NCI-H2171 treated with DMSO at 0.1 percent for 48 hours (cell line): ENCODE data around the gene PCNX1.
"Not testable (repeated sequence)": the region's sequence is repeated elsewhere in the genome, so short reads cannot be mapped to it uniquely, and the experiment has no call there.

Source experiments
- DNase-seq: peaks from one replicate; lab custom pipeline; 2025; lab: John Stamatoyannopoulos, UW

PCNX1 gene

DNA sequence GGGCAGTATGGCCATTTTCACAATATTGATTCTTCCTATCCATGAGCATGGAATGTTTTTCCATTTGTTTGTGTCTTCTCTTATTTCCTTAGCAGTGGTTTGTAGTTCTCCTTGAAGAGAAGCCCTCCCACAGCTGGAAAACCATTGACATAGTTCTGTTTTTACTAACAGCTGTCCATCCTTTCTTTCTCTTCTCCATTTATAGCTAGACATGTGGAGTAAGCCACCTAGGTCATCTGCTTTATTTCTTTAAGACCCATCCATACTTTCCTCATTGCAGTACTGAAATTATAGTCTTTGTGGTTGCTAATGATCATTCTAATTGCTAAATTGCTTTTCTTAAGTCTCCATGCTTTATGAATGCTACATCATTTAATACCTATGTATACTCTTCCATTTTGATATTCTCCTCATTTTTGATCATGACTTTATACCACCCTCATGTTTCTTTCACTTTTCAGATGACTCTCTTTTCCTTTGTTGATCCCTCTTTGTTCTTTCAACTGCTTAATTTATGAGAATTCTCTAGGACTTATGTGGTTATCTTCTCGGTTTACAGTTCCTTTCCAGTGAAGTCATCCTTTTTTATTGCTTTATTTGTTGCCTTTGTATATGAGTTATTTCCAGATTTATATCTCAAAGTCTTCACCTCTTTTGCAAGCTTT, 114.2 kb downstream of the PCNX1 start:
- DNase-seq: no peak

DNA sequence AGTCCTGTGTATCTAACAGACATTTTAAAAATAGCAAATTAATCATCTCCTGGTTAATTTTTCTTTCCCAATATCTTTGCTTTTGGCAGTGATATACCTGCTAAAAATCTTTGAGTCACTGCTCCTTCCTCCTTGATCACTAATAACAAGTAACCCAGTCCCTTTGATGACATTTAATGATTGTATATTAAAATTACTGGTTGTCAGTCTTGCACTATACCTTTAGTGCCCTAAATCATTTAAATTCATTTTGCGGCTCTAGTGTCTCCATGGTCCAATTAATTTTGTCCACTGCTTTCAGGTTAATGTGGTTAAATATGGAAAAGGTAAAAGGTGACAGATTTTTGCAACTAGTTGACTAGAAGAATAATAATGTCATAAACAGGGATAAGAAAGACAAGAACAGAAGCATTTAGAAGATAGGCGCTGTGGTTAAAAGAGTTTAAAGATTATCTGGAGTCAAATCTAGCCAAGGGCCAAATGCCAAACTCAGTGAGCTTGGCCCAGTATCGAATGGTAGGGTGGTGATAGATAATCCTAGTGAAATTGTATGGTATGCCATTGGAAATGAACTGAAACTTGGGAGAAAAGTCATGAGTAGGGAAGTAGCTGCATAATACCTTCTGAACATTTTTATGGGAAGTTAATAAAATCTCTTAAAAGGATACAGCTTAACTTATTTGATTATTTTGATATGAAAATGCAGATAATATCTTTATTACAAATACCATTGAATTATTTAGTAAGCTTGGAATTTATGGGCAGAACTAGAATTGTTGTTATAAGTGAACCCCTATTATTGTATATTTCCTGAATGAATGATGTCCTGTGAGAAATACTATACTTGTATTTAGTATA, 115.0 kb downstream of the PCNX1 start:
- no peak for DNase-seq

DNA sequence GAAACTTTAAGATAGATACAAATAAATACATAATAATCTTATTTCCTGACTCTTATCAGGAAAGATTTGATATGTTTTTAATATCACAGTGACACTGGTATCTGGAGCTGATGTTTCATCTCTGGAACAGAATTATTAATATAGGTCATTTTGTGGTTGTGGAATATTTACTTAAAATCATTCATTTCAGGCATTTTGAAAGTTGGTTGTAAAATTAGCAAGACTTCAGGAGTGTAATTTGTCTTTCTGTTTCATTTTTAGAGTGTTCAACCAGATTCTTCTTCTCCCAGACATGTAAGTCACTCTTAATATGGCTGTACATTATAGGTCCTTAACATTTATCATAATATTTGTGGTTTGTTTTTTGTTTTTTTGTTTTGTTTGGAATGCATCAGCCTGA, 115.7 kb downstream of the PCNX1 start:
- no peak for DNase-seq

DNA sequence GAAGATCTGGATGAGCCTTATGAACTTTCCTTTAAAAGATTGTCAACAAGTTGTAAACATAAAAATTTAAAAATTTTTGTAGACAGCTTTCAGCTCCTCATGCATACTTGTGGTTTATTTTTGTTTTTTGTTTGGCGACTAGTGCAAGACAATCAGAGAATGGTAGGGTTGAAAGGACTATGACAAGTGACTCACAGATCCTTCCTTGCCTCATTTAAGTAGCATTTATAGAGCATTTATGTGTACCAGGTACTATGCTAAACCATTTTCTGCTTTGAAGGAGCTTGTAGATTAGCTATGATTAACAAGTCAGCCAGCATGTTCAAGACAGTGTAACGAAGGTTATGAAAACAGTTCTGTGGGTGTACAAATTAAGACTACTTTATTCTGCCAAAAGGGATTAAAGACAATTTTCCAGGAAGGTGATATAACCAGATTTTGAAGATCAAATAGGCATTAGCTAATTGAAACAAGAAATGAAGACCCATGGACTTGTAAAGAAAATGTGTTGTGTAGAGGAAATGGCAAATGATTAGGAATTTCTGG, 122.0 kb downstream of the PCNX1 start:
- DNase-seq: no peak

DNA sequence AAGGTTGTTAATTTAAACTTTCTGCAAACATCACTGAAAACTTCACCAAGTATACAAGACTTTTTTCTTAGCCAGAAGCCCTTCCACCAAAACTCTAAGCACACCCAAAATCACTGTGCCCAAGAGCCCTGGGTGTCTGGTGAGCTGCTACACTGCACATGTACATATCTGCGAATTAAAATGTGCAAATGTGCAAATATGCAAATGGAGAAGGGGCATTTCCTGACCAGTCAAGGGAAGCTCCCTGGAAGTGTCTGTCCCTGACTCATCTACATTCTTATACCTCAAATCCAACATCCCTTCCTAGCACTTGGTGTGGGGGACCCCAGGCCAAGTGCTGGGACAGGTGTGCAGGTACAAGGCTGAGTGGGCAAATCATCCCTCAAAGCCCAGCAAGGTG, 123.7 kb downstream of the PCNX1 start:
- no peak for DNase-seq

DNA sequence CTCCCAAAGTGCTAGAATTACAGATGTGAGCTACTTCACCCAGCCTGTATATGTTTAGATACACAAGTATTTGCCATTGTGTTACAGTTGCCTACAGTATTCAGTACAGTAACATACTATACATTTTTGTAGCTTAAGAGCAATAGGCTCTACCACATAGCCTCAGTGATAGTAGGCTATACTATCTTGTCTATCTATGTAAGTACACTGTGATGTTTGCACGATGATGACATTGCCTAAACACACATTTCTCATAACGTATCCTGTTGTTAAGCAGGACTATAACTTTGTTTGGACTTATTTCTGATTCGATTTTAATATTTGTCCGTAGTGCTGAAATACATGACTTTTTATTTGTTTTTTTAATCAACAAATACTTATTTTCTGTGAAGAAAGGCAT, 129.2 kb downstream of the PCNX1 start:
- no peak for DNase-seq

DNA sequence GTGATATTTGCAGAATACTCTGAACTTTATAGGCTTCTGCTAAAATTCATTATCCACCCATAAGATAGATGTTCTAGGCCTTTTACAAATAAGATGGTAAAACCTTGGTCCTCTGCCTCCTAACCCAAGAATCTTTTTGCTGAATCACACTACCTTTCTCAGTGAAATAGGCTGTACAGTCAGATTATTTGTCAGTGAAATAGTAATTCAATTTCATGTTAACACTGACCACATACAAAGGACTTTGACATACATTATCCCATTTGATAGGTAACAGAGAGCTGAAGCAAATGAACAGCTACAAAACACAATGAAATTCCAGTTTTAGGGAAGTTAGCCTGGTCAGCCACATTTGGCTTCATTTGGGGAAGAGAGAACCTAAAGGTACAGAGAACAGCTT, 141.1 kb downstream of the PCNX1 start:
- no peak for DNase-seq

DNA sequence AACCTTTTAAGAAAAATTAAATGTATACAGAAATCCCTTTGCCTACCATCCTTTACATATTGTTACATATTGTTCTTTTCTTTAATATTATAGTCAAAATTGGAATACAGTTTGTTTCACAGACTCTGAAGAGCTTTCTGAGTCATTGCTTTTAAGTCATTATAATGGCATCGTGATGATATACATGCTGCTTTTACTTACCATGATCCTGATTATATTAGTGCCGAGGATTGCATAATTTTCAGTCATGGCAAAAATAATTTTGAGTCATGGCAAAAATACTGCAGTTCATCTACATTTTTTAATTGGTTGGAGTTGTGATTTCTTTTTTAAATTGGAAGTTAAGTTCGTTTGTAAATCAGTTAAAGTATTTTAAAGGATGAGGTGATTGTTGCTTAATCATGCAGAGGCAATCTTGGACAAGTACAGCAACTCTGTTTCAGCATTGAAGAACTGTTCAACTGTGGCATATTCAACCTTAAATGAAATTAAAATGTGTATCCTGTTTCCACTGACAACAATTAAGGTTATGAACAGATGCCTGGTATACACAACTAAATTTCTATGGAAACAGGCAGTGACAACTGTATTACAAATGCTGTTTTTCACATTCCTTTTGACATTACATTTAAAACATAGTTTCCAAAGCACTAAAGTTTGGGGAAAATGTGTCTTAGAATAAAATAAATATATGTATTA, 142.3 kb downstream of the PCNX1 start:
- DNase-seq: no peak

DNA sequence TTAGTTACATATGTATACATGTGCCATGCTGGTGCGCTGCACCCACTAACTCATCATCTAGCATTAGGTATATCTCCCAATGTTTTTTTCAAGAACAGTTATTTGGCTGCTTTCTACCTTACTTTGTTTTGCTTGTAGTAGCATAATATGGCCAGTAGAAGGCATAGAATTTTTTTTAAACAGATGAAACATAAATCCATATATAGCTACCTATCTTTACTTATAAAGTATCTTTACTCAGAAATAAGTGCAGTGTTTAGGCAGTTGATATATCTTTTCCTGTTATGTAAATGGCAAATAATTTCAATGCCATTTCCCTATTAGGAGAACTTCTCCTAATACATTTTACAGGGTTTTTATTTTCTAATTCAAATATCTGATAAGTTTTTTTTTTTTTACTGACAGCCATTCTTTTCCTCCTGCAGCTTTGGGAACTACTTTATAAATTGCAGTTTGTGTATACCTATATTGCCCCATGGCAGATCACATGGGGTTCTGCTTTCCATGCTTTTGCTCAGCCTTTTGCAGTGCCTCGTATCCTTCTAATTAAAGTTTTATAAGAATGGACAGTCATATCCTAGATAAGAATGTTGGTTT, 143.1 kb downstream of the PCNX1 start:
- peak; percentile 4 for DNase-seq

DNA sequence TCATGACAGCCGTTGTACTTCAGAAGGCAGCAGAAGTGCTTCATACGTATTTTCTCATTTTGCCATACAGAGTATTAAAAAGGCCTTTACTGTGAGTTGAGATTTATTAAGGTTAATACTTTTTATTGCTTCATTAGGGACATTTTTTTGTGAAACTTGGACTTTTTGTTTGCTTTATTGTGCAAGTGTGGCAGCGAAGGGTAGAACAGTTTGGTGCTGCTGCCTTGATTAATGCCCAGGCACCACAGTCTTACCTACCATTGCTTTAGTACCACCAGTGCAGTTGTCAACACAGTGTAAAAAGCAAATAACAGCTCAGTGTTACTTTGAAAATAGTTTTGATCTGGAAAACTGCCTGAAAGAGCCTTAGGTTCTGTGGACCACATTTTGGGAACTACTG, 147.4 kb downstream of the PCNX1 start:
- no peak for DNase-seq

DNA sequence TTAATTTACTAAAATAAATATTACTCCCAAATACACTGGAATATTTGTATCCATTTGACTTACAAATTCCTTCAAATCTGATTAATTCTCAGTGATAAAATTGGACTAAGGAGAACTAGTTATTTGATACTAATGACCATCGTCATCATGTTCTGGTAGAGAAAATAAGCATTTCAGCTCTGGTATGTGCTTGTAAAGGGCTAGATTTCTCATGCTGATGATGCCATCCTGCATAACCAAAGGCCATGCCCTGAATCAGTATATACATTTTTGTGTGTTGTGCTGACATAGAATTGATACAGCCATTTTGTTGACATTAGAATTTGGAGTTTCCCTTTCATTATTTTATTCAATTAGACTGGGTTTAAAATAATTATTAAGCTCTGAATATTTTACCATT, 148.9 kb downstream of the PCNX1 start:
- DNase-seq: no peak

DNA sequence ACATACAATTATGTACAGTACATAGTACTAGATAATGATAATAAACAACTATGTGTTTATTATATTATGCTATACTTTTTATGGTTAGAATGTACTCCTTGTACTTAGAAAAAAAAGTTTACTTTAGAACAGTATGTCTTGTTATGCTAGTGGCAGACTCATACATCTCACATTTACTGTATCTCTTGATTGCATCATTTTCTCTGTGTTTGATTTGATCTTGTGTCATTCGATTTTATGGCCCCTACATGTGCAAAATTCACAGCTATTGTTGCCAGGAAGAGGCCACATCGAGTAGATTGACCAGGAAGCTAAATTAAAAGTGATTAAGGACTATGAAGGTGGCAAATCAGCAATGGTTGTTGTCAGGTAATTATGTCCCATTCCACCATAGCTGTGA, 153.0 kb downstream of the PCNX1 start:
- DNase-seq: no peak

DNA sequence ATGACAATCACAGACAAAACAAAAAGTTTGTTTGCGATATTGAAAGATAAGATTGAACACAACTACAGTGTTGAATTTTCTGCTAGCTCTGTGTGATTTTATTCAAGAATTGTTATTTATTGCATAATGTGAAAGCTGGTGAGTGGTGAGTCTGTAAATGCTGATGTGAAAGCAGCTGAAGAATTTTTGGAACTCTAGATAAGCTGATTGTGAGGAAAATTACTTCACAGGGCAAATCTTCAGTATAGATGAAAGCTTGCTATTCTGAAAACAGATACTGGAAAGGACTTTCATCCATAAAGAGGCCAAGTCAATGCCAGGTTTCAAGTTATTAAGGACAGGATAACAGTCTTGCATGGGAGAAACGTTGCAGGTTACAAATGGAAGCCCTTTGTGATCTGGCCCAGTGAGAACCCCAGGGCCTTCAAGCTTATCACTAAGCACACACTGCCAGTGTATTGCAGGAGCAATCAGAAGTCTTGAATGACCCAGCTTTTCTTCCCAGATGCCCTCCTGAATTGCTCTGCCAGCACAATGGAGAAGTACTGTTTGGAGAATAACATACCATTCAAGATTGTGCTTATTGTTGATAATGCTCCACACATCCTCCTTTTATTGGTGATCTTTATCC, 153.7 kb downstream of the PCNX1 start:
- DNase-seq: no peak

DNA sequence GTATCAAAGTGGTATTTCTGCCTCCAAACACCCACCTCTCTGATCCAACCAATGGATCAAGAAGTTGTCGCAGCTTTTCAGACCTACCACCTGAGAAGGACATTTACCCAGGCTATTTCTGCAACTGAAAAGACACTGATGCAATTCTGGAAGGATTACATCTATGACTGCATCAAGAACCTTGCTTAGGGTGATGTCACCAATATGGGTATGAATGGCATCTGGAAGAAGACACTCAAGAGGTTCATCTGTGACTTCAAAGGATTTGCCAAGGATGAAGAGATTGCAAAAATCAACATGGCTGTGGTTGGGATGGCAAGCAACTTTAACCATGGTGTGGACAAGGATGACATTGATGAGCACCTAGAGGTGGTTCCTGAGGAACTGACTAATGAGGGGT, 154.2 kb downstream of the PCNX1 start:
- DNase-seq: no peak

DNA sequence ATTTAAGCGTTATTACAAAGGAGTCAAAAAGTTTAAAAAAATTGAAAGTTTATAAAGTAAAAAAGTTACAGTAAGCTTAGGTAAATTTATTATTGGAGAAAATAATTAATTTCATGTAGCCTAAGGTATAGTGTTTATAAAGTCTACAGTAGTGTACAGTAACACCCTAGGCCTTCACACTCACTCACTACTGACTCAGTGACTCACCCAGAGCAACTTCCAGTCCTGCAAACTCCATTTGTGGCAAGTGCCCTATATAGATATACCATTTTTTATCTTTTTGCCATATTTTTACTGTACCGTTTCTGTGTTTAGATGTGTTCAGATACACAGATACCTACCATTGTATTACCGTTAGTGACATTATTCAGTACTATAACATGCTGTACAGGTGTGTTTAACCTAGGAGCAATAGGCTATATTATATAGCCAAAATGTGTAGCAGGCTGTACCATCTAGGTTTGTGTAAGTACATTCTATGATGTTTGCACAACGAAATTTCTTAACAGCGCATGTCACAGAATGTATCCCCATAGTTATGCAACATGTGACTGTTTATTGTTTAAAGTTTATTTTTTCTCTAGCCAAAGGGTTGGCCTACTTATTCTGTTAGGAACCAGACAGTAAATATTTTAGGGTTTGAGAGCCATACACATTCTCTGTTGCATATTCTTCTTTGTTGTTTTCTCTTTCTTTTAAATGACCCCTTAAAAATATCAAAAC, 155.5 kb downstream of the PCNX1 start:
- no peak for DNase-seq

DNA sequence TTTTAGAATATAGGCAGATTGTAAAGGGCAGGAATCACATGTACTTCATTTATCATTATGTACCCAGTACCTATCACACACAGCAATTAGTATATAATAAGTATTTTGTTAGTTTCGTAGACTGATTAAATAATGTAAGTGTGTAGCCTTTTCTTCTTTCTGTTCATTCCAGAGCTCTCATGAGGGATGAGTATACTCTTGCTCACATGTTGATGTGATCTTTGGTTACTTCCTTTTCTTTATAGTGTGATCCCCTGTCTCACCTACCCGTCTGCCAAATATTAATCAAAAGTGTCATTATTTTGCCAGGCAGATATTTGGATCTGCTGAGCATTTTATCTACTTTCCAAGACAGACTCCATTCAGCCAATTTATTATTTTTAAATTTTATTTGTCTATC, 156.1 kb downstream of the PCNX1 start:
- DNase-seq: no peak

DNA sequence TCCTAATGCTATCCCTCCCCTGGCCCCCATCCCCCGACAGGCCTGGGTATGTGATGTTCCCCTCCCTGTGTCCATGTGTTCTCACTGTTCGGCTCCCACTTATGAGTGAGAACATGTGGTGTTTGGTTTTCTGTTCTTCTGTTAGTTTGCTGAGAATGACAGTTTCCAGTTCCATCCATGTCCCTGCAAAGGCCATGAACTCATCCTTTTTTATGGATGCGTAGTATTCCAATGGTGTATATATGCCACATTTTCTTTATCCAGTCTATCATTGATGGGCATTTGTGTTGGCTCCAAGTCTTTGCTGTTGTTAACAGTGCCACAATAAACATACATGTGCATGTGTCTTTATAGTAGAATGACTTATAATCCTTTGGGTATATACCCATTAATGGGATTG, 157.5 kb downstream of the PCNX1 start:
- DNase-seq: not testable (repeated sequence)

DNA sequence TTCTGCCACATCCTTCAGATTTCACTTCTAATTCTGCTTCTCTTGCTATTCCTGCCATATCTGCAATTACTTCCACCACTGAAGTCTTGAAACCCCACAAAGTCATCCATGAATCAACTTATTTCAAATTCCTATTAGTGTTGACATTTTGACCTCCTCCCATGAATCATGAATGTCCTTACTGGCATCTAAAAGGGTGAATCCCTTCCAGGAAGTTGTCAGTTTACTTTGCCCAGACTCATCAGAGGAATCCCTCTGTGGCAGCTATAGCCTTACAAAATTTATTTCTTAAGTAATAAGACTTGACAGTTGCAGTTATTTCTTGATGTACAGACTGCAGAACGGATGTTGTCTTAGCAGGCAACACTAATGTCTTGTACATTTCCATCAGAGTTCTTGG, 162.9 kb downstream of the PCNX1 start:
- no peak for DNase-seq

DNA sequence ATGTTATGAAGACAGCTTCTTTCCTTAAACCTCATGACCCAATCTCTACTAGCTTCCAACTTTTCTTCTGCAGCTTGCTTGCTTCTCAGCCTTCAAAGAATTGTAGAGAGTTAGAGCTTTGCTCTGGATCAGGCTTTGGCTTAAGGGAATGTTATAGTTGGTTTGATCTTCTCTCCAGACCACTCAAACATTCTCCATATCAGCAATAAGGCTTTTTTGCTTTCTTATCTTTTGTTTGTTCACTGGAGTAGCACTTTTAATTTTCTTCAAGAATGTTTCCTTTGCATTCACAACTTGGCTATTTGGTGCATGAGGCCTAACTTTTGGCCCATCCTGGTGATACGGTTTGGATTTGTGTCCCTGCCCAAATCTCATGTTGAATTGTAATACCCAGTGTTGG, 163.8 kb downstream of the PCNX1 start:
- no peak for DNase-seq

DNA sequence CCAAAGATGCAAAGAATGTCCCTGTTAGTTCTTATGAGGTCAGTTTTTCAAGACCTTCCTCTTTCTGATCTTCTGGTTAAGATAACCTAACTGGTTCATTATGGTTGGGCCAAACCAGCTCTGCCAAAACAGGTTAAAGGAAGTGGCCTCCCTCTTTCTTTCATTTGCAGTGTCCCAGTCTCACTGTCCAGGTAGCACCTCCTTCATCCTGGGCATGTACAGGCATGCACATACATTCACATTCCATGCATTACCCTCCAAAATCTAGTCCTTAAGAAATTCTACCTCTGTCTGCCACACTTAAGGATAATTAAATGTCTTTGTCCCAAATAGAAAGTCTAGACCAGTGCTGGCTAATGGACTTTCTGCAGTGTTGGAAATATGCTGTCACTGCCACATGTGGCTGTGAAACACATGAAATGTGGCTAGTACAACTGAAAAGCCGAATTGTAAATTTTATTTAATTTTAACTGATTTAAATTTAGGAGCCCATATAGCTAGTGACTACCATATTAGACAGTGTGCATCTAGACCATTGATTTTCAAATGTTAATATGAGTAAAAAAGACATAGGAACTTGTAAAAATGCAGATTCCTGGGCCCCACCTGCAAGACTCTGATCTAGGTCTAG, 169.3 kb downstream of the PCNX1 start:
- no peak for DNase-seq

DNA sequence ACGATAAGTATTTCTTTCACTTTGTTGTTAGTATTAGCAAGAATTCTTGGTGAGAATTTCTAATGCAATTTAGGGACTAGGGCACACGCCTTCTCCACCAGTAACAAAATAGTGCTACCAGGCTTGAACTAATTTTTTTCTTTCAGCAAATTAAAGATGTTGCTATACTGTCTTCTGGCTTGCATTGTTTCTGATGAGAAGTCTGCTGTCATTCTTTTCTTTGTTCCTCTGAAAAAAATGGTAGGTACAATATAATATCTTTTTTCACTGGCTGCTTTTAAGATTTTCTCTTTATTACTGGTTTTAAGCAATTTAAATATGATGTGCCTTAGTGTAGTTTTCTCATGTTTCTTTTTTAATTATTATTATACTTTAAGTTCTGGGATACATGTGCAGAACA, 171.2 kb downstream of the PCNX1 start:
- DNase-seq: no peak
